ENCODE measurements around the gene SLC9A7.
A peak's percentile ranks its signal among the peaks of the same experiment; 100 is the strongest.

SLC9A7 gene

DNA sequence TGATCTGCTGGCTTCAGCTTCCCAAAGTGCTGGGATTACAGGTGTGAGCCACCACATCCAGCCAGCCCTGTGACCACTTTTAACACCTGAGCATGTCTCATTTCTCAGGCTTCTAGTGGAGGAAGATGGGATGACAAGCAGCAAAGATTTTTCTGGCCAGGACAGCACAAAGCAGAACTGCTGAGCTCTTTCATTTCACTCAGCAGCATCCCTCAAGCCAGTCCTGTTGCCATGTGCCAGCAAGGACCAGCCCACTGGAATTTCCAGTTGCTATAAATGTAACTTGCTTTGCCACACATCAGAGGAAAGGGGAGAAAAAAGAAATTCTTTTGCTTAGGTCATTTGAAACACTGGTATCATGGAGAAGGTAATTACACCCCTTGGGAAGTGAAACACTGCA is 75.9 kb downstream of the SLC9A7 start:
- Histone ChIP-seq H3K36me3 (ENCODE audit: control insufficient read depth in 2 of 2, insufficient read depth in 1 of 2, low read length in 2 of 2) (no peaks in the 10 kb centered on the region), H3K9me3 (ENCODE audit: control insufficient read depth, insufficient read depth, low read depth, low read length) (no peaks in the 10 kb centered on the region), H3K27ac (ENCODE audit: extremely low read depth, low read depth, low read length) (no peak overlapping the region), H3K4me1 (ENCODE audit: control insufficient read depth, insufficient read depth, low read length) (no peaks in the 10 kb centered on the region; the same call in 1 of the 2 replicates), H3K4me3 (ENCODE audit: low read depth, low read length) (no peak overlapping the region)
- no peak for TF ChIP-seq ZNF112 (tag by site-specific recombination; IDR thresholded peaks at IDR 0.05)
- TF ChIP-seq ZFP69B (tag by site-specific recombination; IDR thresholded peaks at IDR 0.05): no peak
- TF ChIP-seq ZNF23 (tag by site-specific recombination; IDR thresholded peaks at IDR 0.05; ENCODE audit: borderline replicate concordance): no peak
- no peak for TF ChIP-seq ZNF354C (tag by site-specific recombination; IDR thresholded peaks at IDR 0.05; ENCODE audit: borderline replicate concordance, low read depth)
- TF ChIP-seq ZNF677 (tag by site-specific recombination; IDR thresholded peaks at IDR 0.05): no peak
- no peak for TF ChIP-seq ZXDB (tag by site-specific recombination; IDR thresholded peaks at IDR 0.05)
- CTCF ChIA-PET: interaction anchor here (0.7 kb wide), 1 partner anchor 113 kb away, joined by 3 read pairs; no protein-coding TSS in a partner anchor
- POLR2A ChIA-PET: no interaction called here

DNA sequence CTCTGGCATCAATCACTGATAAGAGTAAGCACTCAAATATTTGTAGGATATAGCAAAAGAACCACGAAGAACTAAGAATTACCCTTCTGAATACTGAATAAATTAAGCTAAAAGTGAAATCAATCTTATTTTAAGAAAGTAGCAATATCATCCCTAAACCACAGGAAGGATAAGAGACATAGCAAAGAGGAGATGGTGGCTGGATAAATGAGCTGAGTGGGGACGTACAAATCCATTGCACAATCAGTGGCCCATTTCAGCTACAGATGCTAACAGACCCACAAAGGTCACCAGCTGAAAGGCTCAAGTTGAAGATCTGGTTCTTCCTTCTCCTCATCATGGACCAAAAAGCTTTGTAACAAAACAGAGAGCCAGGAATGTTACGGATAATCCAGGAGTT is 77.1 kb downstream of the SLC9A7 start:
- no peaks in the 10 kb centered on the region; the same call in 1 of the 2 replicates for H3K4me1 ChIP-seq (ENCODE audit: control insufficient read depth, insufficient read depth, low read length)
- TF ChIP-seq ZNF830 (tag by site-specific recombination; IDR thresholded peaks at IDR 0.05; ENCODE audit: low read depth): no peak
- TF ChIP-seq, protein P1, sequence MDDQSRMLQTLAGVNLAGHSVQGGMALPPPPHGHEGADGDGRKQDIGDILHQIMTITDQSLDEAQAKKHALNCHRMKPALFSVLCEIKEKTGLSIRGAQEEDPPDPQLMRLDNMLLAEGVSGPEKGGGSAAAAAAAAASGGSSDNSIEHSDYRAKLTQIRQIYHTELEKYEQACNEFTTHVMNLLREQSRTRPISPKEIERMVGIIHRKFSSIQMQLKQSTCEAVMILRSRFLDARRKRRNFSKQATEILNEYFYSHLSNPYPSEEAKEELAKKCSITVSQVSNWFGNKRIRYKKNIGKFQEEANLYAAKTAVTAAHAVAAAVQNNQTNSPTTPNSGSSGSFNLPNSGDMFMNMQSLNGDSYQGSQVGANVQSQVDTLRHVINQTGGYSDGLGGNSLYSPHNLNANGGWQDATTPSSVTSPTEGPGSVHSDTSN (CRISPR knock-in tag; IDR thresholded peaks at IDR 0.05): no peak
- TF ChIP-seq ZNF571 (tag by site-specific recombination; IDR thresholded peaks at IDR 0.05): no peak
- no peak for TF ChIP-seq ZNF76 (tag by site-specific recombination; IDR thresholded peaks at IDR 0.05; ENCODE audit: borderline replicate concordance, low read depth)
- no peak for TF ChIP-seq ZNF155 (tag by site-specific recombination; IDR thresholded peaks at IDR 0.05)
- TF ChIP-seq, protein P2, sequence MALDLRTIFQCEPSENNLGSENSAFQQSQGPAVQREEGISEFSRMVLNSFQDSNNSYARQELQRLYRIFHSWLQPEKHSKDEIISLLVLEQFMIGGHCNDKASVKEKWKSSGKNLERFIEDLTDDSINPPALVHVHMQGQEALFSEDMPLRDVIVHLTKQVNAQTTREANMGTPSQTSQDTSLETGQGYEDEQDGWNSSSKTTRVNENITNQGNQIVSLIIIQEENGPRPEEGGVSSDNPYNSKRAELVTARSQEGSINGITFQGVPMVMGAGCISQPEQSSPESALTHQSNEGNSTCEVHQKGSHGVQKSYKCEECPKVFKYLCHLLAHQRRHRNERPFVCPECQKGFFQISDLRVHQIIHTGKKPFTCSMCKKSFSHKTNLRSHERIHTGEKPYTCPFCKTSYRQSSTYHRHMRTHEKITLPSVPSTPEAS (tag by site-specific recombination; IDR thresholded peaks at IDR 0.05): no peak
- no peak for TF ChIP-seq ZNF221 (tag by site-specific recombination; IDR thresholded peaks at IDR 0.05; ENCODE audit: borderline replicate concordance)
- no peaks in the 10 kb centered on the region for H3K9me3 ChIP-seq (ENCODE audit: control insufficient read depth, insufficient read depth, low read depth, low read length)
- POLR2A ChIA-PET: no interaction called here
- CTCF ChIA-PET: no interaction called here
- no peak overlapping the region for H3K27ac ChIP-seq (ENCODE audit: extremely low read depth, low read depth, low read length)
- H3K36me3 ChIP-seq (ENCODE audit: control insufficient read depth in 2 of 2, insufficient read depth in 1 of 2, low read length in 2 of 2): peaks cover 0 to 4% of the 10 kb centered on the region in 2 experiments; a peak in 1 of 3 replicates
- no peak overlapping the region for H3K4me3 ChIP-seq (ENCODE audit: low read depth, low read length)

DNA sequence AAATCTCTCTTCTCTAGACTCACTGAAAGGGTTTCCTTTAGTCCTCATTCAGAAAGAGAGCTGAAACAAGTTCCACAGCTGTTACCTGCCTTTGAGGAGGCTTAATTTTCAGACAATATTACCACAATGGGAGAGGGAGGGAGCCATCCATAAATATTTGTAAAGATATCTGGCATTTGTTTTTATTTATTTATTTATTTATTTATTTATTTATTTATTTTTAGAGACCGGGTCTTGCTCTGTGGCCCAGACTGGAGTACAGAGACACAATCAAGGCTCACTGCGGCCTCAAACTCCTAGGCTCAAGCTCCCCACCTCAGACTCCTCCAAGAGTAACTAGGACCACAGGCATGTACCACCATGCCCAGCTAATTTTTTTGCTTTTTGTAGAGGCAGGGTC is 80.7 kb downstream of the SLC9A7 start:
- Histone ChIP-seq H3K4me1 (ENCODE audit: control insufficient read depth, insufficient read depth, low read length) (no peaks in the 10 kb centered on the region), H3K27ac (ENCODE audit: extremely low read depth, low read depth, low read length) (no peak overlapping the region), H3K36me3 (ENCODE audit: control insufficient read depth in 2 of 2, insufficient read depth in 1 of 2, low read length in 2 of 2) (peaks cover 0 to 4% of the 10 kb centered on the region in 2 experiments; a peak in 1 of 3 replicates), H3K4me3 (ENCODE audit: low read depth, low read length) (no peak overlapping the region), H3K9me3 (ENCODE audit: control insufficient read depth, insufficient read depth, low read depth, low read length) (no peaks in the 10 kb centered on the region)
- CTCF ChIA-PET: interaction anchor here (0.6 kb wide), 1 partner anchor 9 kb away, joined by 3 read pairs; no protein-coding TSS in a partner anchor
- POLR2A ChIA-PET: no interaction called here
- TF ChIP-seq, protein P3, sequence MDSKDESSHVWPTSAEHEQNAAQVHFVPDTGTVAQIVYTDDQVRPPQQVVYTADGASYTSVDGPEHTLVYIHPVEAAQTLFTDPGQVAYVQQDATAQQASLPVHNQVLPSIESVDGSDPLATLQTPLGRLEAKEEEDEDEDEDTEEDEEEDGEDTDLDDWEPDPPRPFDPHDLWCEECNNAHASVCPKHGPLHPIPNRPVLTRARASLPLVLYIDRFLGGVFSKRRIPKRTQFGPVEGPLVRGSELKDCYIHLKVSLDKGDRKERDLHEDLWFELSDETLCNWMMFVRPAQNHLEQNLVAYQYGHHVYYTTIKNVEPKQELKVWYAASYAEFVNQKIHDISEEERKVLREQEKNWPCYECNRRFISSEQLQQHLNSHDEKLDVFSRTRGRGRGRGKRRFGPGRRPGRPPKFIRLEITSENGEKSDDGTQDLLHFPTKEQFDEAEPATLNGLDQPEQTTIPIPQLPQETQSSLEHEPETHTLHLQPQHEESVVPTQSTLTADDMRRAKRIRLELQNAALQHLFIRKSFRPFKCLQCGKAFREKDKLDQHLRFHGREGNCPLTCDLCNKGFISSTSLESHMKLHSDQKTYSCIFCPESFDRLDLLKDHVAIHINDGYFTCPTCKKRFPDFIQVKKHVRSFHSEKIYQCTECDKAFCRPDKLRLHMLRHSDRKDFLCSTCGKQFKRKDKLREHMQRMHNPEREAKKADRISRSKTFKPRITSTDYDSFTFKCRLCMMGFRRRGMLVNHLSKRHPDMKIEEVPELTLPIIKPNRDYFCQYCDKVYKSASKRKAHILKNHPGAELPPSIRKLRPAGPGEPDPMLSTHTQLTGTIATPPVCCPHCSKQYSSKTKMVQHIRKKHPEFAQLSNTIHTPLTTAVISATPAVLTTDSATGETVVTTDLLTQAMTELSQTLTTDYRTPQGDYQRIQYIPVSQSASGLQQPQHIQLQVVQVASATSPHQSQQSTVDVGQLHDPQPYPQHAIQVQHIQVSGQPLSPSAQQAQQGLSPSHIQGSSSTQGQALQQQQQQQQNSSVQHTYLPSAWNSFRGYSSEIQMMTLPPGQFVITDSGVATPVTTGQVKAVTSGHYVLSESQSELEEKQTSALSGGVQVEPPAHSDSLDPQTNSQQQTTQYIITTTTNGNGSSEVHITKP (tag by site-specific recombination; IDR thresholded peaks at IDR 0.05): no peak
- TF ChIP-seq EGR2 (tag by site-specific recombination; IDR thresholded peaks at IDR 0.05; ENCODE audit: low read depth) (no peak), IKZF3 (tag by site-specific recombination; IDR thresholded peaks at IDR 0.05) (no peak), ZXDB (tag by site-specific recombination; IDR thresholded peaks at IDR 0.05) (peak; percentile 52), ZNF660 (tag by site-specific recombination; IDR thresholded peaks at IDR 0.05) (no peak), SP7 (tag by site-specific recombination; IDR thresholded peaks at IDR 0.05) (no peak), PRDM1 (tag by site-specific recombination; IDR thresholded peaks at IDR 0.05) (no peak), ZNF623 (tag by site-specific recombination; IDR thresholded peaks at IDR 0.05) (peak; percentile 60), OSR2 (tag by site-specific recombination; IDR thresholded peaks at IDR 0.05) (no peak), ZNF146 (tag by site-specific recombination; IDR thresholded peaks at IDR 0.05) (no peak), ZNF677 (tag by site-specific recombination; IDR thresholded peaks at IDR 0.05) (no peak)
- TF ChIP-seq, protein P4, sequence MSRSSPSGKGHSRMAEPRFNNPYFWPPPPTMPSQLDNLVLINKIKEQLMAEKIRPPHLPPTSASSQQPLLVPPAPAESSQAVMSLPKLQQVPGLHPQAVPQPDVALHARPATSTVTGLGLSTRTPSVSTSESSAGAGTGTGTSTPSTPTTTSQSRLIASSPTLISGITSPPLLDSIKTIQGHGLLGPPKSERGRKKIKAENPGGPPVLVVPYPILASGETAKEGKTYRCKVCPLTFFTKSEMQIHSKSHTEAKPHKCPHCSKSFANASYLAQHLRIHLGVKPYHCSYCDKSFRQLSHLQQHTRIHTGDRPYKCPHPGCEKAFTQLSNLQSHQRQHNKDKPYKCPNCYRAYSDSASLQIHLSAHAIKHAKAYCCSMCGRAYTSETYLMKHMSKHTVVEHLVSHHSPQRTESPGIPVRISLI (tag by site-specific recombination; IDR thresholded peaks at IDR 0.05): no peak
- TF ChIP-seq, protein P5, sequence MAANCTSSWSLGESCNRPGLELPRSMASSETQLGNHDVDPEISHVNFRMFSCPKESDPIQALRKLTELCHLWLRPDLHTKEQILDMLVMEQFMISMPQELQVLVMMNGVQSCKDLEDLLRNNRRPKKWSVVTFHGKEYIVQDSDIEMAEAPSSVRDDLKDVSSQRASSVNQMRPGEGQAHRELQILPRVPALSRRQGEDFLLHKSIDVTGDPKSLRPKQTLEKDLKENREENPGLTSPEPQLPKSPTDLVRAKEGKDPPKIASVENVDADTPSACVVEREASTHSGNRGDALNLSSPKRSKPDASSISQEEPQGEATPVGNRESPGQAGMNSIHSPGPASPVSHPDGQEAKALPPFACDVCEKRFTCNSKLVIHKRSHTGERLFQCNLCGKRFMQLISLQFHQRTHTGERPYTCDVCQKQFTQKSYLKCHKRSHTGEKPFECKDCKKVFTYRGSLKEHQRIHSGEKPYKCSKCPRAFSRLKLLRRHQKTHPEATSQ (tag by site-specific recombination; IDR thresholded peaks at IDR 0.05): no peak
